Chondrocyte (in vitro differentiated cells): ENCODE data around the gene IL16. TPM values are rescaled to one million over a fixed set of nuclear protein-coding genes. Genes with fewer than 3 reads are reported as not detected.
"Not testable (repeated sequence)": the region's sequence is repeated elsewhere in the genome, so short reads cannot be mapped to it uniquely, and the experiment has no call there.

ENCODE experiments used
- DNase-seq: peaks from one replicate; pipeline ENCODE4 v3.0.0; 2021; ENCODE audit warnings: mixed read lengths, low spot score
- H3K27ac Mint-ChIP-seq: one replicate; pipeline ENCODE4 v1.8.0; 2021; ENCODE audit warnings: mild to moderate bottlenecking, moderate library complexity, mixed read lengths; ENCODE audit not compliant: unreplicated experiment
- H3K27me3 Mint-ChIP-seq: 2 replicates; pipeline ENCODE4 v1.8.0; 2021; ENCODE audit warnings: low read depth, mixed read lengths
- H3K36me3 Mint-ChIP-seq: 2 replicates; pipeline ENCODE4 v1.8.0; 2021; ENCODE audit warnings: low read depth, mixed read lengths
- H3K4me1 Mint-ChIP-seq: 2 replicates; pipeline ENCODE4 v1.8.0; 2021; ENCODE audit warnings: low read depth, mild to moderate bottlenecking, mixed read lengths
- H3K4me3 Mint-ChIP-seq: one replicate; pipeline ENCODE4 v1.8.0; 2021; ENCODE audit warnings: mild to moderate bottlenecking, moderate library complexity, mixed read lengths; ENCODE audit not compliant: unreplicated experiment
- H3K9me3 Mint-ChIP-seq: 2 replicates; pipeline ENCODE4 v1.8.0; 2021; ENCODE audit warnings: low read depth, mixed read lengths
- CTCF ChIP-seq: fragments of 200-600 bp; sonication (generic); IDR thresholded peaks from 2 replicates; pipeline ENCODE4 v1.5.0; 2021; ENCODE audit warnings: antibody characterized with exemption, mild to moderate bottlenecking, moderate library complexity
- total RNA-seq: library from RNA; stranded (reverse); gene quantifications from 3 replicates; pipeline ENCODE4 v1.2.1, GENCODE V29; 2021

IL16 gene
- total RNA-seq, 1 donor from 2014 or later = 2.0 TPM

- Mint-ChIP-seq H3K4me3 (no peak overlapping the region), H3K9me3 (no peaks in the 10 kb centered on the region), H3K36me3 (no peaks in the 10 kb centered on the region), H3K27me3 (peaks cover 5% of the 10 kb centered on the region), H3K4me1 (peaks cover 31% of the 10 kb centered on the region), H3K27ac (no peak overlapping the region)
- no peak for TF ChIP-seq CTCF
- DNase-seq = no peak
Observed at GRCh38 chr15:81156324-81156723, 40.4 kb upstream of the IL16 start.

- no peak for DNase-seq
- Mint-ChIP-seq H3K4me3 (no peak overlapping the region), H3K9me3 (no peaks in the 10 kb centered on the region), H3K4me1 (peaks cover 41% of the 10 kb centered on the region), H3K36me3 (no peaks in the 10 kb centered on the region), H3K27ac (peak overlapping the region; percentile 67), H3K27me3 (peaks cover 5% of the 10 kb centered on the region)
- no peak for TF ChIP-seq CTCF
Observed at GRCh38 chr15:81157195-81157938, 39.3 kb upstream of the IL16 start.

- H3K27me3 Mint-ChIP-seq = peaks cover 5% of the 10 kb centered on the region
- DNase-seq = no peak
Observed at GRCh38 chr15:81157939-81158223, 38.8 kb upstream of the IL16 start.

GRCh38 chr15:81158561-81158960, 38.1 kb upstream of the IL16 start:
- not testable (repeated sequence) for DNase-seq, H3K27ac Mint-ChIP-seq, H3K9me3 Mint-ChIP-seq, H3K4me3 Mint-ChIP-seq, H3K36me3 Mint-ChIP-seq, H3K27me3 Mint-ChIP-seq
- H3K4me1 Mint-ChIP-seq = peaks cover 43% of the 10 kb centered on the region

More at GRCh38 chr15:81157939-81158223, 38.8 kb upstream of the IL16 start:
- TF ChIP-seq CTCF = no peak
- Mint-ChIP-seq H3K27ac (no peak overlapping the region), H3K4me3 (no peak overlapping the region), H3K9me3 (no peaks in the 10 kb centered on the region), H3K4me1 (peaks cover 43% of the 10 kb centered on the region), H3K36me3 (no peaks in the 10 kb centered on the region)

GRCh38 chr15:81160312-81161159, 36.1 kb upstream of the IL16 start:
- TF ChIP-seq CTCF = no peak
- no peak for DNase-seq
- peak overlapping the region; percentile 90 for H3K27ac Mint-ChIP-seq

More at GRCh38 chr15:81160312-81161159, 36.1 kb upstream of the IL16 start:
- Mint-ChIP-seq H3K27me3 (no peaks in the 10 kb centered on the region), H3K36me3 (no peaks in the 10 kb centered on the region), H3K9me3 (no peaks in the 10 kb centered on the region), H3K4me3 (no peak overlapping the region), H3K4me1 (peaks cover 54% of the 10 kb centered on the region)
